HG03460 (cell line): ENCODE data around the gene GCC1.

ENCODE experiments used
- ATAC-seq: cut with Tn5 transposase; IDR thresholded peaks from one replicate; pipeline ENCODE4 v1.9.1; 2021; ENCODE audit not compliant: unreplicated experiment

GCC1 gene

GRCh38 chr7:127539116-127539515 is 46.3 kb downstream of the GCC1 start:
- ATAC-seq = no peak

GRCh38 chr7:127536741-127537140 is 48.7 kb downstream of the GCC1 start:
- no peak for ATAC-seq

- no peak for ATAC-seq
Measured at GRCh38 chr7:127536394-127536691, 49.1 kb downstream of the GCC1 start.

- no peak for ATAC-seq
Measured at GRCh38 chr7:127535546-127536393, 49.6 kb downstream of the GCC1 start.

- ATAC-seq = no peak
Measured at GRCh38 chr7:127534636-127535035, 50.8 kb downstream of the GCC1 start.

GRCh38 chr7:127532736-127533135 is 52.7 kb downstream of the GCC1 start:
- no peak for ATAC-seq

GRCh38 chr7:127532151-127532550 is 53.2 kb downstream of the GCC1 start:
- ATAC-seq = no peak
